Gastrocnemius medialis (tissue), 4 donors: ENCODE measurements around the gene ZFAND4.

Experiments
- POLR2A ChIP-seq, 2 donors: fragments of 450-650 bp; IDR thresholded peaks; one replicate each; pipeline ENCODE4 v1.6.1; 2017; ENCODE audit warnings: antibody characterized with exemption in 2 of 2, mild to moderate bottlenecking in 2 of 2, moderate library complexity in 2 of 2
- TF ChIP-seq, protein P1 (sequence below), 5 experiments: fragments of 450-650 bp in 3 of 5; fragments of 200-600 bp in 2 of 5; sonication (generic) in 2 of 5; IDR thresholded peaks in 4 of 5; conservative IDR thresholded peaks in 1 of 5; 1 replicate in 4 of 5; 2 replicates in 1 of 5; pipeline ENCODE4 v1.5.1; 2016 to 2019; ENCODE audit warnings: antibody characterized with exemption in 5 of 5, mild to moderate bottlenecking in 3 of 5, moderate library complexity in 3 of 5

DNA sequence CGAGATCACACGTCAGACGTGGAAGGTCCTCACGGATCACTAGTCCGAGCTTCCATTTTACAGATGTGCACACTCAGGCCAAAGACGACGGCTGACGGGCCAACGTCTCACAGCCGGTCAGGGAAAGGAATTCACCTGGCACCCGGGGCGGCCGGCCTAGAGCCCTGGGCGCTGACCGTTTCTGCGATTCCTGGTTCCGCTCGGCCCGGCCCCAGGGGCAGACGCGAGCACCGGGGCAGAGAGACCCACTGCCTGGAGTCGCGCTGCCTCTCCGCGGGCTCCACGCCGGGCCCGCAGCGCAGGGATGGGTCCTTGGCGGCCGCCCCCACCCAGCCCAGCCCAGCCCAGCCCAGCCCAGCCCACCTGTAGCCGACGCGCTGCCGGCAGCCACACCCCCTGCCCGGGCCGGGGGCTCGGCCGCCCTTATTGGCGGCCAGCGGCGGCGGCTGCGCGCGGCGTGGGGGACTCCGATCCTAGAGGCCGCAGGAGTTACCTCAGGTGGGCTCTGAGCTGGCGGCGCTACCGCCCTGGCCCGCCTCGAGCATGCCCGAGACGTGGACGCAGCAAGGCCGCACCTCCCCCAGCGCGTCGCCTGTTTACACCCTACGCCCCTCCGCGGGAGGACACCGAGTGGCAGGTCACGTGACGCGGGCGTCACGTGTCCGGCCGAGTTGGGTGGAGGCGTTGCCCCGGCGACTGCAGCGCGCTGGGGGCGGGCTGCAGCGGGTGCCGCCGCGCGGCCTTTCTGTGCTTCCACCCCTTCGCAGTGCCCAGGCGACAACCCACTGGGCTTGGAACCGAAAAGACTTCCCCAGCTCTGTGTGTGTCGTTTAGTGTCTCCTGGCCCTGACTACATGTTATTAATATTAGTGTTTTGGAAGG lies 78.1 kb downstream of the ZFAND4 start:
- TF ChIP-seq, protein P1, sequence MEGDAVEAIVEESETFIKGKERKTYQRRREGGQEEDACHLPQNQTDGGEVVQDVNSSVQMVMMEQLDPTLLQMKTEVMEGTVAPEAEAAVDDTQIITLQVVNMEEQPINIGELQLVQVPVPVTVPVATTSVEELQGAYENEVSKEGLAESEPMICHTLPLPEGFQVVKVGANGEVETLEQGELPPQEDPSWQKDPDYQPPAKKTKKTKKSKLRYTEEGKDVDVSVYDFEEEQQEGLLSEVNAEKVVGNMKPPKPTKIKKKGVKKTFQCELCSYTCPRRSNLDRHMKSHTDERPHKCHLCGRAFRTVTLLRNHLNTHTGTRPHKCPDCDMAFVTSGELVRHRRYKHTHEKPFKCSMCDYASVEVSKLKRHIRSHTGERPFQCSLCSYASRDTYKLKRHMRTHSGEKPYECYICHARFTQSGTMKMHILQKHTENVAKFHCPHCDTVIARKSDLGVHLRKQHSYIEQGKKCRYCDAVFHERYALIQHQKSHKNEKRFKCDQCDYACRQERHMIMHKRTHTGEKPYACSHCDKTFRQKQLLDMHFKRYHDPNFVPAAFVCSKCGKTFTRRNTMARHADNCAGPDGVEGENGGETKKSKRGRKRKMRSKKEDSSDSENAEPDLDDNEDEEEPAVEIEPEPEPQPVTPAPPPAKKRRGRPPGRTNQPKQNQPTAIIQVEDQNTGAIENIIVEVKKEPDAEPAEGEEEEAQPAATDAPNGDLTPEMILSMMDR (IDR thresholded peaks at IDR 0.05 in 4 of 5, conservative IDR thresholded peaks at IDR 0.05 in 1 of 5): peak in 2 of 5 experiments; percentile 39 to 52
- peak; percentile 28 to 77 for TF ChIP-seq POLR2A (IDR thresholded peaks at IDR 0.05)
